Activated CD8-positive, alpha-beta memory T cell treated with anti-CD3 and anti-CD28 coated beads for 48 hours (primary cell): Measurements from ENCODE around the gene CFAP100.

ENCODE experiments used
- DNase-seq, 3 experiments: peaks; one replicate each; pipeline ENCODE4 v3.0.0-alpha.2; 2020; ENCODE audit warnings: low read depth in 2 of 3, low spot score in 2 of 3

CFAP100 gene

DNA sequence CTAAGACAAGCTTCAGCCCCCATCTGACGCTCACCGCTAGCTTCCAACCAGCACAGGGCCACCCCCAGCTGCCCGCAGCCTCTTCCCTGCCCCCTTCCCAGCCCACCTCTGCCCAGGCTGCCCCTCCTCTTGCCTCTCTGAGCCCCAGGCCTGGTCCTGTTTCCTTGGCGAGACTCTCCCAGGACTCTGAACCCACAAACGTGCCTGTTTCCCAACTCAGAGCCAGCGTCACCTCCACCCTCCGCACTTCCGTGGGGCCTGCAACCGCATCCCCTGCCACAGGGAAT is 45.9 kb downstream of the CFAP100 start:
- no peak for DNase-seq

DNA sequence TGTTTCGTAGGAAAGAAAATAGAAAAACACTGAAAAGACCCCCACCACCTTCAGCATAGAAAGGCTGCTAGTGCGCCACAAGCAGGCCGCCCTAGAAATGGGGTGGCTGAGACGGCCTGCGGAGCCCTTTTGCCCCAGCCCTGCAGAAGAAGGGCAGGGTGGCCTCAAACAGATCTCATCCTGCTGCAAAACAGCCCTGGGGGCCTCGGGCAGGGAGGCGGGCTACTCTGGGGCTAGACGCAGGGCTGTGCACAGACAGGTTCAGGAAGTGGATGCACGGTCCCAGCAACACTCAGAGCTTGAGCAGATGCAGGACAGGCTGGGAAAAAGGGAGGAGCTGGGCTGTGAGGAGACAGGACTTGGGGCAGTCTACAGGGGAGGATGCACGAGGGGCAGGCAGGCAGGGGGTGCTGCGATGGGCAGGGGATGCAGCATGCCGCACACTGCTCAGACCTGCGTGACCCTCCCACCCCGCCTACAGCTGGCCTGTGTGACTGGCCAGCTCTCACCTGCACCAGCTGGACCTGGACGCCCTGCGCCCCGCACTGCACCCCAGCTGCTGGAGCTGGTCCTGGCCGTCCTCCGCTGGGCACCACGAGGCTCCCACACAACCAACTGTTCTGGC is 46.7 kb downstream of the CFAP100 start:
- no peak for DNase-seq

DNA sequence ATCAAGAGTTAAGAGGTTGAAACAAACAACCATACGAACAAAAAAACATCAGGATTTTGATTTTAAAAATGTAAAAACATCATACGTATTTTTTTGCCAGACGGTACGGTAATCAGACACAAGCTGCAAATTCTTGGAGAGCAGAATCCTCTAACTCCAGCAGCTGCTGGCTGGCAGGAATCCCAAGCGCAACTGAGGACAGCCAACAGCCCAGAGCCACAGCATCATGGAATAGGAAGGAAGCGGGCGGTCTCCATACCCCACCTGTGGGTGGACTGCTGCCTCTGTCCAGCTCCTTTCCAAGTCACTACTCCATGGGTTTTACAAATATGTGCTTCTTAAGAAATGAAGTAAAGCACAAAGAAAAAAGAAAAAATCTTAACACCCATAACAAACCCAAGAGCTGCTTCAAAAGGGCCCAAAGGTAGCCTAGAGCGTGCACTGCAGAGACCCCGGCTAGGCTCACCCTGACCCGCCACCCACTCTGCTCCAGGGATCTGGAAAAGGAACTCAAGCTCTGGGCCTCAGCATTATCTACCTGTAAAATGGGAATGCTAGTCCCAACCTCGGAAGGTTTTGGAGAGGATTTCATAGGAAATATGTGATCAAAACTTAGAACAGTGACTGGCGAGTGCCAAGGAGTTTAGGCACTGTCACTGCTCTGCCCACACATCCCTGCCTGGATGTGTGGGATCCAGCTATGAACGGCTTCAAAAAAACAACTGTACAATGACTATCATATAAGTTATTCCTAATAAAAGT is 47.6 kb downstream of the CFAP100 start:
- no peak for DNase-seq

DNA sequence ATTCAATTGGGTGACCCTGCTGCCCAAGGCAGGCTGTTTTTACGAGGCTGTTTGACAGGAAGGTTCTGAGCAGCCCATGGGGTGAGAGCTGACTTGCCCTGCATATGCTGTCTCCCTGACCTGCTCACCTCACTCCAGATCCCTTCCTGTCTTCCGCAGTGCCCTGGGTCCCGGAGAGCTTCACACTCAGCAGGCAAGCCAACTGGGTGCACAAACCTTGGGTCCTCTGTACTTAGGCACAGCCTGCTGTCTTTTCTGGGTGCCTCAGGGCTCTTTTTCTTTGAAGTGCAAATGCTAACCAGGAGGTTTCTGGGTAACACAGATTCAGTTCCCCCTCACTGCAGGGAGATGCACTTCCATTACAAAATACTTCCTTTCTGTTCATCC is 48.1 kb downstream of the CFAP100 start:
- no peak for DNase-seq

DNA sequence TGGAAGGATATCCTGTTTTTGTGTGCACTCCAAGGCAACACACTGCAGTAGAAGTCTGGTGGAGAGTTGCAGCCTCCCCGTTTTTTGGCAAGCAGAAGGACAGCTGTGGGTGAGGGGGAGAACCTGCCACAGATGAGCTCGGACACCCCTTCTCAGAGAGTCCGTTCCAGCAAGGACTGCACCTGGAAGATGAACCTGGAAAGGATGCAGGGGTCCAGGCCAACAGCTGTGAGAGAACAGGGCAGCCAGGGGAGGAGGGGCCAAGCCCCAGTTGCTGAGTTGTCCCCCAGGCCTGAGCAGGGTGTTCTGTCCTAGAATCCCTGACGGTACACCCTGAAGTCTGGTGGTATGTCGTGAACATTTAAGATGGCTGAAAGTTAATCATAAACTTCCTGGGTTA is 50.8 kb downstream of the CFAP100 start:
- DNase-seq = no peak

DNA sequence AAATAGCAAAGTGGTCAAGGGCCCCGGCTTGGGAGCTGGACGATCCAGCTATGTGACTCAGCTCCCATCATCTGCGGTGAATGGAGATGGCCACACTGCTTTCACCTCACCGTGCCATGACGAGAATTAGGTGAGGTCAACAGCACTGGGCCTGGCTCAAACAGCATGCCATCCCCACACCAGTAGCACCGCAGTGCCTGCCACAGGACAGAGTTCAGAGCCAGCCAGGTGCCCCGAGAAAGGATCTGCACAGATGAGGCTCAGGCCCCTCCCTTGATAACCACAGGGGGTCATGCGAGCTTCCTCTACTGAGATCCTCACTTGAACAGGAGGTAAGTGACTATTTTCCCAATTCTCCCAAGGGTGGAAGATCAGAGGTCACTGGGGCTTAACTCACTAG is 51.6 kb downstream of the CFAP100 start:
- no peak for DNase-seq

DNA sequence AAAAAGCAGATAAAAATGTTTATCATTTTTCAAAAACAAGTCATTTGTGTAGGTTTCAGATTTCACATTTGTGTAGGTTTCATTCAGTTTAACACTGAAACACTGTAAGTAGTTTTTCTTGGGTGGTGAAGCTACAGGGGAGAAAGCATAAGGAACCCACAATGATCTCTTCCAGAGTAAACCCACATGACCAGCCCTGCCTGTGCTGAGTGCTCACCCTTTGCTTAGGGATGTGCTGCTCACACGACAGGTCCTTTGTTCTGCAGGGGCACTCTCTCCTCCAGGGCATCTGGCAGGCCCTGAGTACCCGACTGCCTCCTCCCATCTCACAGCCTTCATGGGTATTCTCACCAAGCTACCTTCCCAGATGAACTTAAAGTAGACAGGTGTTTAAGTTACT is 52.1 kb downstream of the CFAP100 start:
- DNase-seq = no peak

DNA sequence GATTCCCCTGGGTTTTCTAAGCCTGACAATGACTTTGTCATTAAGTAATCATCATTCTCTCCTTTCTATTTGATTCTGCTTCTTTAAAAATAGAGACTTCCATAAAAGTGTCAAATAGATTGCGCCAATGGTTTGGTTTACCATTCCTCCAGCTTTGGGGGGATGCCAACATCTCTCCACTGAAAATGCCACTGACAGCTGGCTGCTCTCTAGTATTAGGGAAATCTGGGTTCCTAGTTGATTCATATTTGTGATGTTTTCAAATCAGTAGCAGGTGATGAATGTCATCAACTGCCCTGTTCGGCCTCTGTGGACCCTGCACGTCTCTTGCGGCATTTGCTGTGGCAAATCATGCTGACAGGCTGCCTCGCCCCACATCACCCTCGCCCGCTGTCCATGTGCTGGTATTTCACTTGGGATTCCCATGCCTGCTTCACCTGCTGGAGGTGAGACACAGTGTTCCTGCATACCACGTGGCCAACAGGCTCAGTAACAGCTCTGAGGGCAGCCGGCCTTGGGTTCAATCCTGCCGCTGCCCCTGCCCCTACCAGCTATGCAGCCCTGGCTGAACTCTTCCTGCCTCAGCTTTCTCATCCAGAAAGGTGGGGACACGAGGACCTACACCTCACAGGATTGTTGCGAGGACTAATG is 52.9 kb downstream of the CFAP100 start:
- DNase-seq = no peak

DNA sequence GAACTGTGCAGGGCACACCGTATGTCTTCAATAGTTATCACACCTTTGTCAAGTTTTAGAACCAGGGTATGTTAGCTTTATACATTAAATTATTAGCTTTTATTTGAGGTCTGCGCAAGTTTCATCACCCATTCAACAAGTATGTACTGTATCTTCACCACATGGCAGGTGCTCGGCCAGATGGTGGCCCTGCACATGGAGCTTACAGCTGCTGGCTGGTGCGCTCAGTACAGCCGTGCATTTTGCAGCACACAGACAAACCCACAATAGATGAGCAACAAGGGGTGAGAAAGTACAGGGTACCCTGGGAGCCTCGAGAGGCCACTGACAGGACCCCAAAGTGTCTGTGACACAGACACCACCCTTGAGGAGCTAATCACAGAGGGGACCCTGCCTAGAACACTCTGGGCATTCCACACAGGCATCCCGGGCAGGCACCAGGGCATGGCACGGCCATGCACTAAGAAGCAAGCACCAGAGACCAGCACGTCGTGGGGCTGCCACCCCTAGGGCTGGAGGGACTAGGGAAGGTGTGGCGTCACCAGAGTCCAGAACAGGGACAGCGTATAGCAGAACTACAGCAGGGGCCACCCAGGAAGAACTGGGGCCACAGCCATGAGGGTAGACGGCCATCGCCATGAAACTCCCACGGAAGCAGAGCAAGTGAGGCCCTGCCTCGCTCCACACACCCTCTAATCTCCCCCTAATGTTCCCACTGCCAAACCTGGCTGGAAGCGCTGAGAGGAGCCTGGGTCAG is 53.6 kb downstream of the CFAP100 start:
- DNase-seq = no peak

DNA sequence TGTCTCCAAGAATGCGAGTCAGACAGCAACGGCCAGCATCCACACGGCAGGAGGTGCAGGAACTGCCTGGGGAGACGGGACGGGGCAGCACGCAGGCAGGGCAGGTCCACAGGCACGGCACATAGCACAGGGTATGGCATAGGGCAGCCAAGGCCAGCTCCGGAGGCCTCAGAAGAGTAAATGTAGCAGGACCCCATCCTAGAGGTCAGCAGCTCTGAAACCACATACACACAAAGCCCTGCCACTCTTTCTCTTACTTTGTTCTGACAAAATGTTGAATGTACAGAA is 54.1 kb downstream of the CFAP100 start:
- no peak for DNase-seq

DNA sequence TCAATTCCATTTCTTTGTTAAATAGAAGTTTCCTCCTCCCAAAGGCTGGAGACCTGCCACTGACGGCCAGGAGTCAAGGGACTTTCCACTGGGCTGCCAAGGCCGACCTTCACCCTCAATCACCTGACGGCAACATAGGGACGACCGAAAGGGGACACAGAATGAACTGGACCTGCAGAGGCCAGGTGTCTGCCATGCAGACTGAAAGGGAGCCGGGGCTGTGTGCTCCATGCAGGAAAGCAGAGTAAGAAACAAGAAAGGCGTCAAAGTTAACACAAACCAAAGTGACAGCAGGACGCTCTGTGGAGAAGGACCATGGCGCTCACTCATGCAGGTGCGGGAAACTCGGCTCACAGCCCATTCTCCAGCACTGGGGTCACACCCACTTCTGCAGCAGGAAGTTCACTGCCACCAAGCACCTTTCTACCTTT is 54.9 kb downstream of the CFAP100 start:
- DNase-seq = no peak

DNA sequence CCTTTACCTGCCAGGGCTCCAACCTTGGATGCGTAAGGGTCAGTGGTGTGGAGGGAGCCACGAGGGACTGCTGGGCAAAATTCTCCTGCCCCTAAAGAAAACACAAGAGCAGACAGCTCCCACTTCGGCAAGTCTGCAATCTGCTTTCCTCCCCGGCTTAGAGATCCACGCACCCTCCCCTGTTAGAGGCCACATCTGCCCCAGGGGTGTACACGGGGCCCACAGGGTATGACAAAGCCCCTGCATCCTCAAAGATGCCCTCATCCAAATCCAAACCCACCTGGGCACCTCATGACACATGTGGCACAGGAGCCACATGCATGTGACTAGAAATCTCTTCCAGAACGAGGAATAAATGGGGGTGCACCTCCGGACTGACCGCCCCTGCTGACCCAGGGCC is 55.5 kb downstream of the CFAP100 start:
- DNase-seq = no peak

DNA sequence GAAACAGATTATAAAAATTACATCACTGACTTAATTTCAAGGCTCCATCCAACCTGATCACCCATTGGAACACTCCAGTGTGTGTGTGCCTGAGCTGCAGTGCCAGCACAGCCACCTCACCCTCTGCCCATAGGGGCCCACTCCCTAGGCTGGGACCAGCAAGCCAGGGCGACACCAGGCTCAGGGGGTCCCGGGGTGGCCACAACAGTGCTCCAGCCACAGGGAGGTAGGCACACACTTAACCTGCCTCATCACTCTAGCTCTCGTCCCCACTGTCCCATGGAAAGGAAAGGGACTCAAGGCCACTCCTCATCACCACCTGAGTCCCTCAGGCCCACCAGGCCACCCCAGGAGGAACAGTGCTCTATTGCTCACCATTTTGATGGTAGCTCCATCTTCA is 56.0 kb downstream of the CFAP100 start:
- no peak for DNase-seq

DNA sequence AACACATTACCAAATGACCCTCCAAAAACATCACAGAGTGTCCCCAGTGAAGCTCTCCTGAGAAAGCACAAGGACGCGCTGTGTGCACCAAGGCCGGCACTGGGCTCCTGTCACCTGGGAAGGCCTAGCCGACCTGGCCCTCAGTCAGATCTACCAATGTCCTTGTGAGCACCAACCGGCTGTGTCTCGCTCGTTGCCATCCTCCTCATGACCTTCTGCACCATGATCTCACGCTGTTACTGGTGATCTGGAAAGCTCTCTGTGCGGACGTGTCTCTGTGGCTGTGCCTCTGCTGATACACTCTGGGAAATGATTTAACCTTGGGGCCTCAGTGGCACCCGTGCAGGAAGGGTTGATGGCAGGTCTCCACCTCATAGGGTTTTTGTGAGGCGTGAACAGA is 56.8 kb downstream of the CFAP100 start:
- DNase-seq = no peak

DNA sequence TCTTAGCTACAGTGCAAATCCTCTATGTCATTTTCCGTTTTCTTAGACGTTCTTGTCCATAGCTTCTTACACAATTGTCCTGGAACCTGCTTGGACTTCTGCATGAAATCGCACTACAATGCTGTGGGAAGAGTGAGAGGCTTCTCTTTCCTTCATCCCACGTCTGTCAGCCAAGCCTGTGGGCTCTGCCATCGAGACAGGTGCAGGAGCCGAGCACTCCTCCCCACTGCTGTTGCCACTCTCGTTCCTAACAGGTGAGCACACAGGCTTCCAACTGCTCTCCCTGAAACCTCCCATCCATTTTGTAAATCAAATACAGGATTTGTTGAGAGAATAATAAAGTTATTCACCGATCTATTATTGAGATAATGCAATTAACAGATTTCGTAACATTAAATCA is 57.5 kb downstream of the CFAP100 start:
- DNase-seq = no peak

DNA sequence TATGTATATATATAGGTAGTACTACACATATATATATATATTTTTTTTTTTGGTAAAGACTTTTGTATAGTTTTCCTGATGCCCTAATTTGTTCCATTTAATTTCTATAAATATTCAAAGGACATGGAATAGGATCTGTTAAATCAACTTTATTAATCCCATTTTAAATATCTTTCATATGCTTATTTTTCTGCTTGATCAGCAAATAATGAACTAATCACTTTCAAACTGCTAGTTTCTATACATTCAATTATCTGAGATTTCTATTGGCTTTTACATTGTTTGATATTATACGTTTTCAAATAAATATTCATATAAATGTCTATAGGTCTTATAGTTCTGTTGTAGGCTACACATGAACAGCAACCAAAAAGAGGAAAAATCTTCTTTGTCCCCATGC is 59.3 kb downstream of the CFAP100 start:
- DNase-seq = no peak

DNA sequence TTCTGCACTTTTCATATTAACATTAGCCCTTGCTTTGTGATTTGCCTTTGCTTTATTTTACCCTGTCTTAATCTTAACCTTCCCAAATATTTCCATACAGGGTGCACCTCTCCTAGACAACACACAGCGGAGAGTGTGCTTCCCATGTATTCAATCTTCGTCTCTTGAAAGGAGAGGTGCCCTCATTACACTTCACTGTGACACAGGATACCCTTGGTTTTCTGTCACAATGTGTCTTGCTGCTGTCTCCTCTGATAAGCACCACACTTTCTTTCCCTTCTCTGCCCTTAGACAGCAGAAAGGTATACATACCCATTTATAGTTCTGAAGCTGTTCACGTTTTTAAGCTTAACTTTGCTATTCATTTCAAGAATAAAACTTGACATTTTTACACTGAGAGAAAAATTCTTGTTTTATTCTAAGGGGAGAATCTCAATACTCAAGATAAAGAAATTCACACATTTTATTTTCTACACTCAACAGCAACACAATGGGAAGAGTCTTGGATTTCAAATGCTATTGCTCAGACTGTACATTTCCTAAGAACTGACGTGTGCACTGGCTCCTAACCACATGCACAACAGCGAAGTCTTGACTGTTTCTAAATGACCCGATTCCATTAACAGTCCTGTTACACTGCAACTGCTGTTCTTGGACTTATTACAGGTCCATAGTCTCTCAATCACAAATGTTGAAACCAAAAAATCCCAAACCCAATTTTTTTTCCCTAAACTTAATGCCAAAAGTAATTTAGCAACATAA is 59.9 kb downstream of the CFAP100 start:
- no peak for DNase-seq

DNA sequence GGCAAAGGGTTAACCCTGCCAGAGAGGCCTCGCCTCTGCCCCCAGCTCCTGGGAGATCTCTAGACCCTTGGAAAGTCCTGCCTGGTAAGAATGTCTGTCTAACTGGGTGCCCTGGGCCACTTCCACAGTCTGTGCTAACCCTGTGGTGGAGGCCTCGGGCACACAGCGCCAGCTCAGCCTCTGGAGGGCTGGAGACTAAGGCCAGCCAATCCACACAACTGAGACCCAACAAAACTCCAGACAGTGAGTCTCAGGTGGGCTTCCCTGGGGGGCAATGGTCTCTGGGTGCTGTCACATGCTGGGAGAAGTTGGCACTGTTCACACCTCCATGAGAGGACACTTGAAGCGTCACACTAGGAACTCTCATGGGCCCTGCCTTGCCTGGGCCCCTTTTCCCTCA is 61.5 kb downstream of the CFAP100 start:
- no peak for DNase-seq

DNA sequence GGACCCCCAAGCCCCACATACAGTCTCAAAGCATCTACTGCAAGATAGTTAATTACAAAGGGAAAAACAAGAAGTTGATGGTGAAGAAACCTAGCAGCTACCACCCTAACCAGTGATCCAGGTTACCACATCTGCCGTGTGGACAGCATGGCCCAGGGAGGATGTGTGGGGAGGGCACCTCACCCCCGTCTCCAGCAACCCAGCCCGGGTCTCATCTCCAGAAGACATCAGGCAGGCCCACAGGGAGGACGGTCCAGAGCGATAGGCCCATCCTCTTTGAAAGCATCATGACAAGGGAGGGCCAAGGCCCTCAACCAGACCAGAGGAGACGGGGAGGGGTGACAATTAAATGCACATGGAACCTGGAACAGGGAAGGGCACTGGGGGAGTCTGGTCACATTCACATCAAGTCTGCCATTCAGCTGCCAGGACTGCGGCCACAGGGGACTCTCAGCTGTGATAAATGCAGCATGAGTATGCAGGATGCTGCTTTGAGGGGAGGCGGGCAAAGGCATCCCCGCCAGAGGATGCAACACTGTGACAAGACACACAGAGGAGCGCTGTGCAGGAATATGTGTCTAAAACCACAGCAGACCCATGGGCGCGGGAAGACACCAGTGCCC is 62.2 kb downstream of the CFAP100 start:
- no peak for DNase-seq

DNA sequence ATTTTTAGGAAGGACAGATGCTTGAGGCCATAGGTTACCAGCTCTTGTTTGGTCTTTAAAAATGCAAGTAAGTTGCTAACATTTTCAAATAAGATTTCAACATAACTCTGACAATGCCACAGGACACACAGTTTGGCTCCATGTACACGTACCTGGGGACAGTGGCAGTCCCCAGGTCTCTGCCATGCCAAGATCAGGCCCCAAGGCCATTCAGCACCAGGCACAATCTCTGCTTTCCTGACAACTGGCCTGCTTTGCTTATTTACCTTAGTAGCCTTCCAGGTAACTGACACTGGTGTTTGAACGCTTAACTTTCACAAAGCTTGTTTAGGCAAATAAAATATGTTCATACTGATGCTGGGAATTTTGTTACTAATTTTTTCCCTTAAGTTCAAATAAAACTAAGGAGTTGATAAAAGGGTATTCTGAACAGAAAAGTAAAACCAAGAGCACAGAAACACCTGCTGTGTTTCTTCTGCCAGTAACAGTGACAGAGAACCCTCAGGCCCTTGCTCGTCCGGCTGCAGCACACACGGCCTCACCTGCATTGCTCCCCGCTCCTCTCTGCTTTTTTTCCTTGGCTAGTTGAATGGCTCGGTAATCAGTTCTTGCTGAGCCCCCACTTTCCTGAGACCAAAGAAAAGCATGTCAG is 64.5 kb downstream of the CFAP100 start:
- no peak for DNase-seq

DNA sequence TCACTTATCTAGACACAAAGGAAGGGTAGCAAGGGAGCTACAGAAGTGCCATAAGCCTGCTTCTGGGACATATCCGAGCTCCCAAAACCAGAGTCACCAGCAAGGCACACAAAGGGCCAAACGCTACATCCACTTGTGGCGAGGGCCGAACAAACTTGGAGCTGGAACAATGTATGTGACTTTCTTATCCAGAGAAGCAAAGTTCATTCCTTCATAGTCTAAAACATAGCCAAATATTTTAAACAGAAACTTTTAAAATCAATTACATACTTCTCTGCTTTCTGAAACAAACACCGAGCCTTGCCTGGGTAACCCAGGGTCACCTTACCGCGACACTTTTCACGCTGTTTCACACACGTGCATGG is 65.0 kb downstream of the CFAP100 start:
- DNase-seq = no peak
